OCI-LY7 (cell line): ENCODE measurements around the gene SH3TC2.

Experiments used
- EZH2phosphoT487 ChIP-seq: fragments of 200-600 bp; sonication (generic); IDR thresholded peaks from 2 replicates; pipeline ENCODE4 v1.6.1; 2018; ENCODE audit warnings: low read depth, borderline replicate concordance, mild to moderate bottlenecking, mixed run types, antibody characterized with exemption, low read length, moderate library complexity, mixed read lengths
- TF ChIP-seq, protein P1 (sequence below): fragments of 200-600 bp; sonication (generic); conservative IDR thresholded peaks from 2 replicates; pipeline ENCODE4 v1.5.1; 2014; ENCODE audit warnings: mild to moderate bottlenecking, antibody characterized with exemption, low read length, moderate library complexity, mixed read lengths

DNA sequence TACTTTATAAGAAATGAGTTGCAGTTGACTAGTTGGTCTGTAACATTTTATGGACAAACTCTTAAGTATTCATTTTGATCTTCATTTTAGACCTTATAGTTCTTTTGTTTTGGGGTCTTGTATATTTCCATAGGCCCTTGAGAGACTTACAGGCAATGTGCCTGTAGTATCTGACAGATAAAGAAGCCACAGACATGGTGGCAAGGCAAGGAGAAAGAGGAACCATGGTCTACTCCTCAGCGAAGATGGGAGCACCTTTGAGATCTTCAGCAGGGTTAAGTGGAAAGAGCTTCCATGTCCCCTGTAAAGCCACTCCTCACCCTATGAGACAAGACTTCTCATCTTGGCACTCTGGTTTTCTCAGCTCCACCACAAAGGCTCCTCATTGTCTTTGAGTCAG, 56.4 kb downstream of the SH3TC2 start:
- TF ChIP-seq, protein P1, sequence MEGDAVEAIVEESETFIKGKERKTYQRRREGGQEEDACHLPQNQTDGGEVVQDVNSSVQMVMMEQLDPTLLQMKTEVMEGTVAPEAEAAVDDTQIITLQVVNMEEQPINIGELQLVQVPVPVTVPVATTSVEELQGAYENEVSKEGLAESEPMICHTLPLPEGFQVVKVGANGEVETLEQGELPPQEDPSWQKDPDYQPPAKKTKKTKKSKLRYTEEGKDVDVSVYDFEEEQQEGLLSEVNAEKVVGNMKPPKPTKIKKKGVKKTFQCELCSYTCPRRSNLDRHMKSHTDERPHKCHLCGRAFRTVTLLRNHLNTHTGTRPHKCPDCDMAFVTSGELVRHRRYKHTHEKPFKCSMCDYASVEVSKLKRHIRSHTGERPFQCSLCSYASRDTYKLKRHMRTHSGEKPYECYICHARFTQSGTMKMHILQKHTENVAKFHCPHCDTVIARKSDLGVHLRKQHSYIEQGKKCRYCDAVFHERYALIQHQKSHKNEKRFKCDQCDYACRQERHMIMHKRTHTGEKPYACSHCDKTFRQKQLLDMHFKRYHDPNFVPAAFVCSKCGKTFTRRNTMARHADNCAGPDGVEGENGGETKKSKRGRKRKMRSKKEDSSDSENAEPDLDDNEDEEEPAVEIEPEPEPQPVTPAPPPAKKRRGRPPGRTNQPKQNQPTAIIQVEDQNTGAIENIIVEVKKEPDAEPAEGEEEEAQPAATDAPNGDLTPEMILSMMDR: no peak
- TF ChIP-seq EZH2phosphoT487: no peak
